ENCODE data around the gene SHB. TPM values are rescaled to one million over a fixed set of nuclear protein-coding genes. Genes with fewer than 3 reads are reported as not detected.

The SHB gene
- total and polyA plus RNA-seq, 2 of the 13 experiments (the other 11 are each of a cell fraction or from before 2014, with no cell fraction given) = 19.4 to 20.7 TPM

DNA sequence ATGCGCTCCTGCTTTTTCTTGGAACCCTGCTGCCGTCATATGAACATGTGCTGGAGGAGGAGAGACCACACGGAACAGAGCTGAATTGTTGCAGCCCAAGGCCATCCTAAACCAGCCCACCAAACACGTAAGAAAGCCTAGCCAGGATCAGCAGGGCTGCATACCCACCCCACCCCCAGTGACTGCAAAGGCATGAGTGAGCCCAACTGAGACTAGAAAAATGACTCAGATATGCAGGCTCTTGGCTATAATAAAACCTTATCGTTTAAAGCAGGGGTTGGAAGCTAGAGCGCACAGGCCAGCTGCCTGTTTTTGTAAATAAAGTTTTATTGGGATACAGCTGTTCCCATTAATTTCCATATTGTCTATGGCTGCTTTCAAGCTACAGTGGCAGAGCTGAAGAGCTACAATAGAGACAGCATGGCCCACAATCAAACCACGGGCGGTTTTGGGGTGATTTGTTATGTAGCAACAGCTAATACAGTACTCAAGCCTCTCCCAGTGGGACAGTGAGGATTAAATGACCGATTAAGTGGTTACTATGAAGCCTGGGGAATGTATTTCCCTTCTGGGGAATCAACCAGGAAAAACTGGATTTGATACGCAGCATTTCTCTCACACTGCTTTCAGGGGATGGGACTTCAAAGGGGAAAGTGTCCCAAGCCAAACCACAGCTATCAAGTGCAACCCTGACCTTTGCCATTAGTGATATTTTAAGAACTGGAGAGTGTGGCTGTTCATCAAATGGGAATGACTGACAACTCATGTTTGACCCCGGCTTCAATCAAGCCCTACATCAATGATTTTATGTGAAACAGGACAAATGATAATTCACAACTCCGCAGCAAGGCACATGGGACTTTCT is 6.3 kb downstream of the SHB start (continued):
- TF ChIP-seq, protein P1, sequence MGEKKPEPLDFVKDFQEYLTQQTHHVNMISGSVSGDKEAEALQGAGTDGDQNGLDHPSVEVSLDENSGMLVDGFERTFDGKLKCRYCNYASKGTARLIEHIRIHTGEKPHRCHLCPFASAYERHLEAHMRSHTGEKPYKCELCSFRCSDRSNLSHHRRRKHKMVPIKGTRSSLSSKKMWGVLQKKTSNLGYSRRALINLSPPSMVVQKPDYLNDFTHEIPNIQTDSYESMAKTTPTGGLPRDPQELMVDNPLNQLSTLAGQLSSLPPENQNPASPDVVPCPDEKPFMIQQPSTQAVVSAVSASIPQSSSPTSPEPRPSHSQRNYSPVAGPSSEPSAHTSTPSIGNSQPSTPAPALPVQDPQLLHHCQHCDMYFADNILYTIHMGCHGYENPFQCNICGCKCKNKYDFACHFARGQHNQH (CRISPR knock-in tag; IDR thresholded peaks at IDR 0.05) = peak; percentile 47; the same call in 1 of the 2 replicates
- TF ChIP-seq ZNF564 (CRISPR knock-in tag; IDR thresholded peaks at IDR 0.05) (no peak), TCF7 (IDR thresholded peaks at IDR 0.05; ENCODE audit: low read depth) (peak; percentile 87), MEF2D (CRISPR knock-in tag; IDR thresholded peaks at IDR 0.05) (peak; percentile 97), RXRA (CRISPR knock-in tag; IDR thresholded peaks at IDR 0.05) (peak; percentile 58; the same call in 1 of the 2 replicates), ZBTB1 (CRISPR knock-in tag; IDR thresholded peaks at IDR 0.05; ENCODE audit: borderline replicate concordance) (no peak), NFIB (CRISPR knock-in tag; IDR thresholded peaks at IDR 0.05; ENCODE audit: borderline replicate concordance) (no peak), ZNF572 (CRISPR knock-in tag; IDR thresholded peaks at IDR 0.05) (no peak), ZNF773 (CRISPR knock-in tag; IDR thresholded peaks at IDR 0.05; ENCODE audit: borderline replicate concordance) (no peak), ZNF383 (CRISPR knock-in tag; IDR thresholded peaks at IDR 0.05; ENCODE audit: borderline replicate concordance) (no peak), PITX1 (CRISPR knock-in tag; IDR thresholded peaks at IDR 0.05) (peak; percentile 61; the same call in 1 of the 2 replicates), SATB2 (CRISPR knock-in tag; IDR thresholded peaks at IDR 0.05) (no peak), ZNF333 (CRISPR knock-in tag; IDR thresholded peaks at IDR 0.05; ENCODE audit: borderline replicate concordance) (no peak), CREB1 (IDR thresholded peaks at IDR 0.05) (no peak), CREB1 (CRISPR knock-in tag; IDR thresholded peaks at IDR 0.05) (no peak), SNAI1 (CRISPR knock-in tag; IDR thresholded peaks at IDR 0.05; ENCODE audit: borderline replicate concordance) (no peak), ZBTB7B (CRISPR knock-in tag; IDR thresholded peaks at IDR 0.05) (no peak), KDM5A (IDR thresholded peaks at IDR 0.05; ENCODE audit: borderline replicate concordance, low read length) (no peak)
- TF ChIP-seq, protein P2, sequence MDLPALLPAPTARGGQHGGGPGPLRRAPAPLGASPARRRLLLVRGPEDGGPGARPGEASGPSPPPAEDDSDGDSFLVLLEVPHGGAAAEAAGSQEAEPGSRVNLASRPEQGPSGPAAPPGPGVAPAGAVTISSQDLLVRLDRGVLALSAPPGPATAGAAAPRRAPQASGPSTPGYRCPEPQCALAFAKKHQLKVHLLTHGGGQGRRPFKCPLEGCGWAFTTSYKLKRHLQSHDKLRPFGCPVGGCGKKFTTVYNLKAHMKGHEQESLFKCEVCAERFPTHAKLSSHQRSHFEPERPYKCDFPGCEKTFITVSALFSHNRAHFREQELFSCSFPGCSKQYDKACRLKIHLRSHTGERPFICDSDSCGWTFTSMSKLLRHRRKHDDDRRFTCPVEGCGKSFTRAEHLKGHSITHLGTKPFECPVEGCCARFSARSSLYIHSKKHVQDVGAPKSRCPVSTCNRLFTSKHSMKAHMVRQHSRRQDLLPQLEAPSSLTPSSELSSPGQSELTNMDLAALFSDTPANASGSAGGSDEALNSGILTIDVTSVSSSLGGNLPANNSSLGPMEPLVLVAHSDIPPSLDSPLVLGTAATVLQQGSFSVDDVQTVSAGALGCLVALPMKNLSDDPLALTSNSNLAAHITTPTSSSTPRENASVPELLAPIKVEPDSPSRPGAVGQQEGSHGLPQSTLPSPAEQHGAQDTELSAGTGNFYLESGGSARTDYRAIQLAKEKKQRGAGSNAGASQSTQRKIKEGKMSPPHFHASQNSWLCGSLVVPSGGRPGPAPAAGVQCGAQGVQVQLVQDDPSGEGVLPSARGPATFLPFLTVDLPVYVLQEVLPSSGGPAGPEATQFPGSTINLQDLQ (CRISPR knock-in tag; IDR thresholded peaks at IDR 0.05) = no peak
- TF ChIP-seq, protein P3, sequence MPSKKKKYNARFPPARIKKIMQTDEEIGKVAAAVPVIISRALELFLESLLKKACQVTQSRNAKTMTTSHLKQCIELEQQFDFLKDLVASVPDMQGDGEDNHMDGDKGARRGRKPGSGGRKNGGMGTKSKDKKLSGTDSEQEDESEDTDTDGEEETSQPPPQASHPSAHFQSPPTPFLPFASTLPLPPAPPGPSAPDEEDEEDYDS (CRISPR knock-in tag; IDR thresholded peaks at IDR 0.05) = no peak
- TF ChIP-seq, protein P4, sequence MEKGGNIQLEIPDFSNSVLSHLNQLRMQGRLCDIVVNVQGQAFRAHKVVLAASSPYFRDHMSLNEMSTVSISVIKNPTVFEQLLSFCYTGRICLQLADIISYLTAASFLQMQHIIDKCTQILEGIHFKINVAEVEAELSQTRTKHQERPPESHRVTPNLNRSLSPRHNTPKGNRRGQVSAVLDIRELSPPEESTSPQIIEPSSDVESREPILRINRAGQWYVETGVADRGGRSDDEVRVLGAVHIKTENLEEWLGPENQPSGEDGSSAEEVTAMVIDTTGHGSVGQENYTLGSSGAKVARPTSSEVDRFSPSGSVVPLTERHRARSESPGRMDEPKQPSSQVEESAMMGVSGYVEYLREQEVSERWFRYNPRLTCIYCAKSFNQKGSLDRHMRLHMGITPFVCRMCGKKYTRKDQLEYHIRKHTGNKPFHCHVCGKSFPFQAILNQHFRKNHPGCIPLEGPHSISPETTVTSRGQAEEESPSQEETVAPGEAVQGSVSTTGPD (CRISPR knock-in tag; IDR thresholded peaks at IDR 0.05) = peak; percentile 46; the same call in 1 of the 2 replicates
- TF ChIP-seq, protein P5, sequence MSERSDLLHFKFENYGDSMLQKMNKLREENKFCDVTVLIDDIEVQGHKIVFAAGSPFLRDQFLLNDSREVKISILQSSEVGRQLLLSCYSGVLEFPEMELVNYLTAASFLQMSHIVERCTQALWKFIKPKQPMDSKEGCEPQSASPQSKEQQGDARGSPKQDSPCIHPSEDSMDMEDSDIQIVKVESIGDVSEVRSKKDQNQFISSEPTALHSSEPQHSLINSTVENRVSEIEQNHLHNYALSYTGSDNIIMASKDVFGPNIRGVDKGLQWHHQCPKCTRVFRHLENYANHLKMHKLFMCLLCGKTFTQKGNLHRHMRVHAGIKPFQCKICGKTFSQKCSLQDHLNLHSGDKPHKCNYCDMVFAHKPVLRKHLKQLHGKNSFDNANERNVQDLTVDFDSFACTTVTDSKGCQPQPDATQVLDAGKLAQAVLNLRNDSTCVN (CRISPR knock-in tag; IDR thresholded peaks at IDR 0.05; ENCODE audit: borderline replicate concordance) = no peak

Measured in HepG2 (cell line).